HEK293T (cell line): Measurements from ENCODE around the gene SLC6A12.

Experiments
- CTCF ChIA-PET: fragments of 350-600 bp; formaldehyde crosslinking; extraction: SDS; loops from one replicate; lab custom pipeline; 2021; ENCODE audit warnings: antibody characterized with exemption, inconsistent platforms; lab: Yijun Ruan, JAX
- POLR2A ChIA-PET: fragments of 350-600 bp; formaldehyde crosslinking; extraction: SDS; loops from one replicate; lab custom pipeline; 2020; ENCODE audit warnings: antibody characterized with exemption, inconsistent platforms; lab: Yijun Ruan, JAX
- DNase-seq: peaks from one replicate; pipeline ENCODE4 v3.0.0; 2012; ENCODE audit warnings: mixed read lengths; ENCODE audit errors: extremely low spot score
- ARNT ChIP-seq: fragments of 450-650 bp; IDR thresholded peaks from 2 replicates; pipeline ENCODE4 v1.6.1; 2017; ENCODE audit warnings: mild to moderate bottlenecking
- BHLHE40 ChIP-seq: fragments of 450-650 bp; IDR thresholded peaks from 2 replicates; pipeline ENCODE4 v1.6.1; 2016; ENCODE audit warnings: mild to moderate bottlenecking, moderate library complexity, borderline replicate concordance
- CTBP1 ChIP-seq: fragments of 450-650 bp; IDR thresholded peaks from 2 replicates; pipeline ENCODE4 v1.6.1; 2016; ENCODE audit warnings: borderline replicate concordance
- ELF4 ChIP-seq: fragments of 450-650 bp; IDR thresholded peaks from 2 replicates; pipeline ENCODE4 v1.6.1; 2017; ENCODE audit warnings: antibody characterized with exemption
- FOXA1 ChIP-seq: fragments of 450-650 bp; IDR thresholded peaks from 2 replicates; pipeline ENCODE4 v1.6.1; 2016; ENCODE audit warnings: mild to moderate bottlenecking
- FOXK2 ChIP-seq: fragments of 450-650 bp; IDR thresholded peaks from 2 replicates; pipeline ENCODE4 v1.6.1; 2016; ENCODE audit warnings: mild to moderate bottlenecking
- FOXM1 ChIP-seq: fragments of 450-650 bp; IDR thresholded peaks from 2 replicates; pipeline ENCODE4 v1.6.1; 2017; ENCODE audit warnings: mild to moderate bottlenecking, borderline replicate concordance
- HDGF ChIP-seq: fragments of 450-650 bp; IDR thresholded peaks from 2 replicates; pipeline ENCODE4 v1.6.1; 2017; ENCODE audit warnings: antibody characterized with exemption, borderline replicate concordance
- L3MBTL2 ChIP-seq: fragments of 450-650 bp; conservative IDR thresholded peaks from 2 replicates; pipeline ENCODE4 v1.6.1; 2016; ENCODE audit warnings: mild to moderate bottlenecking
- LEF1 ChIP-seq: fragments of 450-650 bp; IDR thresholded peaks from 2 replicates; pipeline ENCODE4 v1.6.1; 2017; ENCODE audit warnings: mild to moderate bottlenecking, borderline replicate concordance
- NFRKB ChIP-seq: fragments of 450-650 bp; IDR thresholded peaks from 2 replicates; pipeline ENCODE4 v1.6.1; 2016; ENCODE audit warnings: mild to moderate bottlenecking, moderate library complexity
- SP1 ChIP-seq: fragments of 450-650 bp; IDR thresholded peaks from 2 replicates; pipeline ENCODE4 v1.6.1; 2017
- SUZ12 ChIP-seq: fragments of 450-650 bp; IDR thresholded peaks from 2 replicates; pipeline ENCODE4 v1.6.1; 2016; ENCODE audit warnings: mild to moderate bottlenecking
- TARDBP ChIP-seq: fragments of 450-650 bp; IDR thresholded peaks from 2 replicates; pipeline ENCODE4 v1.6.1; 2016
- ZNF384 ChIP-seq: fragments of 450-650 bp; IDR thresholded peaks from 2 replicates; pipeline ENCODE4 v1.6.1; 2016
- TF ChIP-seq, protein P1 (sequence below): fragments of 450-650 bp; IDR thresholded peaks from 2 replicates; pipeline ENCODE4 v1.6.1; 2016

The SLC6A12 gene

DNA sequence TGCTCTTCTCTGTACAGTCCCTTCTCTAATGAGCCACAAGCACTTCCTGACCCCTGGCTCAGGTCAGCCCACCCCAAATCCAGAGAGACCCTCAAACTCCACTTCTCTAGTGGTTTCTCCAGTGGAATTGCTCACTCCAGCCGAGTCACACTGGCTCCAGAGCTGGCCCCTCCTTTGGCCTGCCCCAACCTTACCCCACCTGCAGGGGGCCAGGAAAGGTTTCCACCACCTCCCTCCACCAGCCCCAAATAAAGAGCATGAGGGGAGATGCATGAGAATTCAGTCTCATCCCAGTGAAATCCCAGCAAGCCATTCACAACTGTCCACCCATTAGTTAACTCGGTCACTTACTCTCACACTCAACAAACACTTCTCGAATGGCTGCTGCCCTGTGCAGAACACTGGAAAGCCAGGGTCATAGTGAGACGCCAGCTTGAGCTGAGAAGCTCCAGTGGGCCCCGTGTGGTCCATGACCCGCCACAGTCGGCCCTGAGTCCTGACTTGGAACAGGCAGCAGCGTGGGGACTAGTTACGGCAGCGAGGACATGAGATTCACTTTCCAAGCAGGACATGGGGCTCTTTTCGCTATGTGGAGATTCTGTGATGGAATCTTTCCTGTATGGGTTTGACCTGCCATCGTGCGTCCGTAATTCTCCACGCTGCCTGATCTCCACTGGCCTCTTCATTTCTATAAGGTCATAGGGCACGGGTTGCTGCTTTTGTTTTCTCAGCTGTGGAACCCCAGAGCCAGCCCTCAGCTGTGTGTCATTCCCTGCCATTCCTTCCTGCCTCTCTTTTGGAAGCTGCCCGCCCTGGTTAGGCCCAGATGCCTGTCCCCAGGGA, 44.2 kb downstream of the SLC6A12 start:
- TF ChIP-seq FOXM1 (no peak), SP1 (no peak), ARNT (no peak), ZNF384 (no peak), NFRKB (no peak), TARDBP (no peak), BHLHE40 (no peak)
- ChIA-PET POLR2A (no interaction called here), CTCF (interaction anchor here (0.6 to 1.1 kb wide), 2 partner anchors 19 to 36 kb away, joined by 3 read pairs; no protein-coding TSS in a partner anchor)
- no peak for DNase-seq

DNA sequence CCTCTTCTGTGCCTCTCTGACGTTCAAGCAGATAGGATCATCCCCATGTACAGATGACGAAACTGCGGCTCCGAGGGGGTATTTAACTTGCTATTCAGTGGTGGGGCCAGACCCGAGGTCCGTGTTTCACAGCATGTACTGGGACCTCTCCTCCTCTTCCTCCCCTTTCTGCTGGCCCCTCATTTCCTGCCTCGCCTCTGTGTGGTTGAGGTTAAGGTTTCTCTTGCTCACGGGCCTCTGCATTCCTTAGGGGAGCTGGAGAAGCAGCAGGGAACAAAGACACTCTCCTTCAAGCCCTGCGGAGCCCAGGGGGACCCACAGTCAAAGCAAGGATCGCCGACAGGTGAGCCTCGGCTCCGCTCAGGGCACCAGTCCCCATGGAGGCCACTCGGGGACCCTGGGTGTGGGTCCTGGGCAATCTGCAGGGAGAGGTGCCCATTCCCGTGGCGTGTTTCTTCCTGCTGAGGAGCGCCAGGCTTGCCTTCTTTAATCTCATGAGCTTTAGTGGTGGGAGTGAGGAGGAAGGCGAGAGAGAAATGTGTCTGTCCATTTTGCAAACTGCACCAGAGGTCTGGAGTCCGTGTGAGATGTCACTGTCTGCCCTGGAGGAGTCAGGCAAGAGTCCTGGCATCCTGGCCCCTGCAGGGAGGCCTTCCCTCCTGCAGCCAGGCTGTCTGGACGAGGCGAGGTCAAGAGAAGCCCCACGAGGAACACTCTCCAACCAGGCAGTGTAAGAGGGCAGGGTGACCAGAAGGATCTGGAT, 45.0 kb downstream of the SLC6A12 start:
- CTCF ChIA-PET, result interaction anchor here (1.1 kb wide), 1 partner anchor 35 kb away, joined by 3 read pairs; no protein-coding TSS in a partner anchor
- TF ChIP-seq TARDBP (no peak), ZNF384 (no peak), ELF4 (no peak), FOXM1 (no peak)
- no peak for DNase-seq
- POLR2A ChIA-PET, result no interaction called here

DNA sequence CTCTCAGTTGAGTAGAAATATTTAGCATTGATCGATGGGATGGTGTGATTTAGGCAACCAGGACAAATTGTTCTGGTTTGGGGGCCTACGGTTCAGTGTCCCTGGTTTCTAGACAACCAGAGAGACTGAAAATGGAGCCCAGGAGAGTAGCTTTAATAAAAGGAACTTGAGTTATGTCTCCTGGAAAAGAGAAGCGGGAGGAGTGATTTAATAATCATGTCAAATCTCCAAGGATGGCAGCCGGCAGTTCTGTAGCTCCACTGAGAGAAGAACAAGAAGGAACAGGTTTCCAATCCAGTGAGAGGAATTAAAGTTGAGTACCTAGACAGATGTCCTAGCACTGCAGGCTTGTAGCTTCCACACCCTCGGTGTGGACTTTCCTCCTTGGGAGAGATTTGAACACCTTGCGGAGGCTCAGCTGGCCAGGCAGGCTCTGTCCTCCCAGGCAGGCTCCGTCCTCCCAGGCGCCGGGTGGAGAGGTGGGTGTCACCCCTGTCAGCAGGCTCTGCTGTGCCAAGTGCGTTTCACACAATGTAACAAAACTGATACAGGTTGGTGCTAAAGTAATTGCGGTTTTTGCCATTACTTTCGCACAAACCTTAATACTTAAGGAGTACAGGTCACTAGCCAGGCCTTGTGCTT, 45.9 kb downstream of the SLC6A12 start:
- no peak for DNase-seq
- TF ChIP-seq FOXA1, result no peak
- TF ChIP-seq ARNT, result no peak
- no peak for TF ChIP-seq SUZ12
- no peak for TF ChIP-seq CTBP1
- TF ChIP-seq, protein P1, sequence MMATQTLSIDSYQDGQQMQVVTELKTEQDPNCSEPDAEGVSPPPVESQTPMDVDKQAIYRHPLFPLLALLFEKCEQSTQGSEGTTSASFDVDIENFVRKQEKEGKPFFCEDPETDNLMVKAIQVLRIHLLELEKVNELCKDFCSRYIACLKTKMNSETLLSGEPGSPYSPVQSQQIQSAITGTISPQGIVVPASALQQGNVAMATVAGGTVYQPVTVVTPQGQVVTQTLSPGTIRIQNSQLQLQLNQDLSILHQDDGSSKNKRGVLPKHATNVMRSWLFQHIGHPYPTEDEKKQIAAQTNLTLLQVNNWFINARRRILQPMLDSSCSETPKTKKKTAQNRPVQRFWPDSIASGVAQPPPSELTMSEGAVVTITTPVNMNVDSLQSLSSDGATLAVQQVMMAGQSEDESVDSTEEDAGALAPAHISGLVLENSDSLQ, result no peak
- TF ChIP-seq FOXM1, result no peak
- TF ChIP-seq HDGF, result no peak
- TF ChIP-seq L3MBTL2, result no peak
- no peak for TF ChIP-seq LEF1
- ChIA-PET POLR2A (no interaction called here), CTCF (no interaction called here)

DNA sequence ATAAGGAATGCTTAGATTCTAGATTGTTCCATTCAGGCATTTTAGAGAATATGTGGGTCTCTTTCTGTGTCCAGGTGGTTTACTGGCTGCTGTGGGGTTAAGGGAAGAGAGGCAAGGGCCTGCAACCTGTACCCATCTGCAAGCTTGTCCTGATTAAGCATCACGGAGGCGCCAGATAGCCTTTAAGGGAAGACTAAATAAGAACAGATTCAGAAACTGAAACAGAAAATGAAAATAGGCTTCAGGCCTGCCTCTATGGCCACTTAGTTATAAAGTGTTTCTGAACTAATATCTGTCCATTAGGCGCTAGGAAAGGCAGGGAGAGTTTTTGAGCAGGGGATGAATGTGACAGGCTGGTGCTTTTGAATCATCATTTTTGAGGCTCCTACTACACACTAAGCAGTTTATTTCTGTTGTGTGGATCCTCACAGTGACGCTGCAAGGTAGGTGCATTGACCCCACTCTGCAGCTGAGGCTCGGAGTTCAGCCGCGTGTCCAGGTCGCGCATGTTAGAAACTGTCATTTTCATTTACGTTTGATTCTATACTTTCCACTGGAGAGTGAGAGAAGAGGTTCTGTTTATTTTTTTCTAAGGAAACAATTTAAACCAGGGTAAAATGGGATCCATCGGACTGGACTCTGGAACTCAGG, 47.4 kb downstream of the SLC6A12 start:
- CTCF ChIA-PET, result no interaction called here
- POLR2A ChIA-PET, result no interaction called here
- TF ChIP-seq ELF4 (no peak), LEF1 (no peak), L3MBTL2 (no peak), TARDBP (no peak), ARNT (no peak), HDGF (no peak), BHLHE40 (no peak), FOXK2 (no peak)
- no peak for DNase-seq

DNA sequence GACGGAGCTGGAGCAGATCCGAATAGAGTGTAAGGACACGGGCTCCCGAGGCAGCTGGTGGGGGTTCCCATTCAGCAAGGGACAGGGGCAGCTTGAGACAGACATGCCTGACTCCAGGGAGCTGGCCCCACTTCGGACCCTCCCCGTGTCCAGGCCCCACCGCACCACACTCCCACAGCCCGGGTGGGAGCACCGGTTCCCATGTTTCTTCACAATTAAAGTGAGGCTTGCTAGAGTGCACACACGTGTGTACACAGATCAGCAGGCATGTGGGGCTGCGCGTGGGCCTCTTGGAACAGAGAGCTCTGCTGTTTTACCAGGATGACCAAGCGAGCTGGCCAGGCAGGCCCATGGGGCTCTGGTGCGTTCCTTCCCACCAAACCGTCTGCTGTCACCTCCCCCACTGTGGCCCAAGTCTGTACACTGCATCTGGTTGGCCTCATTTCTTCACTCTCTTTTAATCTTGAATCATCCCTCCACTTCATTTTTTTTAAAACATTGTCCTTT, 48.0 kb downstream of the SLC6A12 start:
- no peak for DNase-seq
- ChIA-PET POLR2A (no interaction called here), CTCF (no interaction called here)
- no peak for TF ChIP-seq BHLHE40
- TF ChIP-seq FOXM1, result no peak
- TF ChIP-seq LEF1, result no peak
- TF ChIP-seq ARNT, result no peak
- no peak for TF ChIP-seq L3MBTL2
- no peak for TF ChIP-seq HDGF
- no peak for TF ChIP-seq ZNF384
- TF ChIP-seq, protein P1, result no peak
- no peak for TF ChIP-seq SUZ12
- no peak for TF ChIP-seq TARDBP
- no peak for TF ChIP-seq ELF4
- no peak for TF ChIP-seq SP1
- TF ChIP-seq CTBP1, result no peak
- no peak for TF ChIP-seq NFRKB
- no peak for TF ChIP-seq FOXK2
- TF ChIP-seq FOXA1, result no peak

DNA sequence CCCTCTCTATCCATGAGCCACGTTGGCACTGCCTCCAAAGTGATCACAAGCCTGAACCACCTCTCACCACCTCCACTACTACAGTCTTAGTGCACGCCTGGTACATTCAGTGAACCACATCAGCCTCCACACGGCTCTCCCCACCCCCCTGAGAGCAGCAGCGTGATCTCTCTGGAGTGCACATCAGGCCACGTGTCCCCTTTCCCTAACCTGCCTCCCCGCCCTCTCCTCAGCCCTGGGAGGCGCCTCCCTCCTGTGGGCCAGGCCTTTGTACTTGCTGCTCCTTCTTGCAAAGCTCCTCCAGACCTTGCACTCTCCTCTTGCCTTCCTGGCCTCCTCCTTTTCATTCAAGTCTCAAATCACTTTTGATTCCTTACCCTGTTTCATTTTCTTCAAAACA, 49.8 kb downstream of the SLC6A12 start:
- CTCF ChIA-PET, result no interaction called here
- TF ChIP-seq TARDBP, result no peak
- no peak for TF ChIP-seq CTBP1
- no peak for TF ChIP-seq SP1
- TF ChIP-seq LEF1, result no peak
- TF ChIP-seq FOXM1, result no peak
- TF ChIP-seq L3MBTL2, result no peak
- TF ChIP-seq NFRKB, result no peak
- TF ChIP-seq, protein P1, result no peak
- TF ChIP-seq ELF4, result no peak
- no peak for TF ChIP-seq FOXK2
- TF ChIP-seq ZNF384, result no peak
- TF ChIP-seq HDGF, result no peak
- no peak for TF ChIP-seq ARNT
- TF ChIP-seq BHLHE40, result no peak
- POLR2A ChIA-PET, result no interaction called here
- no peak for DNase-seq
